Osteocyte (in vitro differentiated cells): ENCODE measurements around the gene CERS3. TPM values are rescaled to one million over a fixed set of nuclear protein-coding genes. Genes with fewer than 3 reads are reported as not detected.

Experiments used
- DNase-seq: peaks from one replicate; pipeline ENCODE4 v3.0.0; 2021; ENCODE audit warnings: mixed read lengths; ENCODE audit not compliant: unreplicated experiment; ENCODE audit errors: extremely low spot score
- H3K27ac Mint-ChIP-seq: one replicate; pipeline ENCODE4 v1.8.0; 2021; ENCODE audit warnings: mild to moderate bottlenecking, mixed read lengths; ENCODE audit not compliant: unreplicated experiment
- H3K27me3 Mint-ChIP-seq: one replicate; pipeline ENCODE4 v1.8.0; 2021; ENCODE audit warnings: mixed read lengths; ENCODE audit not compliant: unreplicated experiment
- H3K36me3 Mint-ChIP-seq: one replicate; pipeline ENCODE4 v1.8.0; 2021; ENCODE audit warnings: mixed read lengths; ENCODE audit not compliant: unreplicated experiment
- H3K4me1 Mint-ChIP-seq: one replicate; pipeline ENCODE4 v1.8.0; 2021; ENCODE audit warnings: mixed read lengths; ENCODE audit not compliant: unreplicated experiment
- H3K4me3 Mint-ChIP-seq: one replicate; pipeline ENCODE4 v1.8.0; 2021; ENCODE audit warnings: mild to moderate bottlenecking, moderate library complexity, mixed read lengths; ENCODE audit not compliant: unreplicated experiment
- H3K9me3 Mint-ChIP-seq: one replicate; pipeline ENCODE4 v1.8.0; 2021; ENCODE audit warnings: mixed read lengths; ENCODE audit not compliant: unreplicated experiment
- CTCF ChIP-seq: fragments of 200-600 bp; sonication (generic); IDR thresholded peaks from 2 replicates; pipeline ENCODE4 v1.5.0; 2021; ENCODE audit warnings: antibody characterized with exemption, mild to moderate bottlenecking, moderate library complexity
- total RNA-seq: library from RNA; stranded (reverse); gene quantifications from 2 replicates; pipeline ENCODE4 v1.2.1, GENCODE V29; 2021

CERS3 gene
- total RNA-seq, 1 donor from 2014 or later = not detected

- Mint-ChIP-seq H3K4me3 (no peak overlapping the region), H3K36me3 (no peaks in the 10 kb centered on the region), H3K9me3 (peaks cover 5% of the 10 kb centered on the region), H3K27me3 (no peaks in the 10 kb centered on the region), H3K27ac (no peak overlapping the region), H3K4me1 (no peaks in the 10 kb centered on the region)
- TF ChIP-seq CTCF = no peak
- DNase-seq = no peak
Measured at GRCh38 chr15:100405179-100405578, 123.6 kb downstream of the CERS3 start.

DNA sequence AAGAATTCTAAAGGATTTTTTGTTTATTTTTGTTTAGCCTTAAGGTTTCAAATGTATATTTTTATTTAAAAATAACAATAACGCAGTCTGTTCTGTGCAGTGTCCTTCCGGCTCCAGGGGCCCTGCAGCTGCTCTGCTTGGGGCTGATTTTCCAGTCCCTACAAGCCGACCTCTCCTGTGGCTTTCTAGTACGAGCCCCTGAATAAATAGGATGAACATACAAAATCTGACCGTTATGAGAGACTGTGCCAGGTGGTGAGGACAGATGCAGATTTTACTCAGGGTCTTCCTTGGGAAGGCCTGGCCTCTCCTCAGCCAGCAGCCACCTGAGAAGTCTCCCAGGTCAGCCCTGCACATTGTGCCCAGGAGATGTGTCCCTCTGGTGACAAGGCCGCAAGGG, 127.8 kb downstream of the CERS3 start:
- H3K4me3 Mint-ChIP-seq = no peak overlapping the region
- peaks cover 5% of the 10 kb centered on the region for H3K9me3 Mint-ChIP-seq
- H3K4me1 Mint-ChIP-seq = no peaks in the 10 kb centered on the region
- H3K36me3 Mint-ChIP-seq = no peaks in the 10 kb centered on the region
- TF ChIP-seq CTCF = no peak
- H3K27ac Mint-ChIP-seq = no peak overlapping the region
- H3K27me3 Mint-ChIP-seq = no peaks in the 10 kb centered on the region
- DNase-seq = no peak

DNA sequence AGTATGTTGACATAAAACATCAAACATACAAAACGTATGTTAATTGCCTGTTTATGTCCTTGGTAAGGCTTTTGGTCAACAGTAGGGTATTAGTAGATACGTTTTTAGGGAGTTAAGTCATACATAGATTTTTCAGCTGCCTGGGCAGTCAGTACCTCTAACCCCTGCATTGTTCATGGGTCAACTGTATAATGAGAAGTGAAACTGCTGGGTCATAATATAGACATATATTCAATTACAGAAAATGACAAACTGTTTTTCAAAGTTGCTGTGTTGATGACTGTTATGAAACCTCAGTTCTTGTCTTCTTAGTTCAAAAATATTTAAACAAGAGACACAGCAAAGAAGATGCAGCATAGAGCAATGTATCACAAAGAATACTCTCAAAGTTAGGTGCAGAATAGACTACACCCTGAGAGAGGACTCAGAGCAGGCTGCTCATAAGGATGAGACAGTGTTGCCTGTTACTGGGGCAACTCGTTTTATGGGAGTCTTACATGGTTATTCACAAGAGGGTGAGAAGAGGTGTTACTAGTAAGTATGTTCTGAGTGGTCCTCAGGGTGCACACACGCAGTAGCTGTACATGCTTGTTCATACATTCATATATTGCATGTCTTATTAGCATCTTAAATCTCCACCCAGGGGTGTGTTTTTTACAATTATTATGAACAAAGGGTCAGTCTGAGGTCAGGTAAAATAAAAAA, 133.9 kb downstream of the CERS3 start:
- no peak for DNase-seq
- Mint-ChIP-seq H3K4me3 (no peak overlapping the region), H3K36me3 (no peaks in the 10 kb centered on the region), H3K27ac (no peak overlapping the region), H3K27me3 (no peaks in the 10 kb centered on the region), H3K4me1 (no peaks in the 10 kb centered on the region), H3K9me3 (peaks cover 8% of the 10 kb centered on the region)
- no peak for TF ChIP-seq CTCF

- H3K4me1 Mint-ChIP-seq = no peaks in the 10 kb centered on the region
- no peak overlapping the region for H3K27ac Mint-ChIP-seq
- H3K27me3 Mint-ChIP-seq = no peaks in the 10 kb centered on the region
Measured at GRCh38 chr15:100393008-100393407, 135.7 kb downstream of the CERS3 start.

More at GRCh38 chr15:100393008-100393407, 135.7 kb downstream of the CERS3 start:
- H3K4me3 Mint-ChIP-seq = no peak overlapping the region
- no peaks in the 10 kb centered on the region for H3K36me3 Mint-ChIP-seq
- no peak for DNase-seq
- TF ChIP-seq CTCF = no peak
- peaks cover 13% of the 10 kb centered on the region for H3K9me3 Mint-ChIP-seq
